ENCODE measurements around the gene ERMP1.

Gene ERMP1

GRCh38 chr9:5817862-5818261 is 15.1 kb downstream of the ERMP1 start:
- Histone ChIP-seq H3K4me3 (ENCODE audit: low read depth, low read length) (no peak overlapping the region), H3K27me3 (replicated peaks) (no peaks in the 10 kb centered on the region), H3K27ac (no peak overlapping the region), H3K36me3 (replicated peaks) (no peaks in the 10 kb centered on the region)
- DNase-seq = peak; percentile 41
- in situ Hi-C loops (cut with HindIII; ENCODE audit: low pct_ligation_motif_present, low sequenced_read_pairs) = no loop called here
- TF ChIP-seq CTCF (IDR thresholded peaks at IDR 0.05; ENCODE audit: low read depth, low read length, missing control alignments) = no peak

GRCh38 chr9:5815461-5815860 is 17.5 kb downstream of the ERMP1 start:
- TF ChIP-seq CTCF (IDR thresholded peaks at IDR 0.05; ENCODE audit: low read depth, low read length, missing control alignments) = no peak
- no peak for DNase-seq

GRCh38 chr9:5813824-5814223 is 19.1 kb downstream of the ERMP1 start:
- in situ Hi-C loops (cut with HindIII; ENCODE audit: low pct_ligation_motif_present, low sequenced_read_pairs) = no loop called here
- H3K36me3 ChIP-seq (replicated peaks) = no peaks in the 10 kb centered on the region
- no peaks in the 10 kb centered on the region for H3K27me3 ChIP-seq (replicated peaks)
- no peak overlapping the region for H3K4me3 ChIP-seq (ENCODE audit: low read depth, low read length)
- no peak for TF ChIP-seq CTCF (IDR thresholded peaks at IDR 0.05; ENCODE audit: low read depth, low read length, missing control alignments)
- H3K27ac ChIP-seq = no peak overlapping the region
- DNase-seq = no peak

More at GRCh38 chr9:5815461-5815860, 17.5 kb downstream of the ERMP1 start:
- in situ Hi-C loops (cut with HindIII; ENCODE audit: low pct_ligation_motif_present, low sequenced_read_pairs) = no loop called here
- H3K27me3 ChIP-seq (replicated peaks) = no peaks in the 10 kb centered on the region
- H3K4me3 ChIP-seq (ENCODE audit: low read depth, low read length) = no peak overlapping the region
- no peaks in the 10 kb centered on the region for H3K36me3 ChIP-seq (replicated peaks)
- no peak overlapping the region for H3K27ac ChIP-seq

- Histone ChIP-seq H3K27ac (no peak overlapping the region), H3K36me3 (replicated peaks) (no peaks in the 10 kb centered on the region), H3K27me3 (replicated peaks) (no peaks in the 10 kb centered on the region), H3K4me3 (ENCODE audit: low read depth, low read length) (no peak overlapping the region)
- no peak for DNase-seq
- in situ Hi-C loops (cut with HindIII; ENCODE audit: low pct_ligation_motif_present, low sequenced_read_pairs) = no loop called here
- no peak for TF ChIP-seq CTCF (IDR thresholded peaks at IDR 0.05; ENCODE audit: low read depth, low read length, missing control alignments)
Measured at GRCh38 chr9:5811751-5812150, 21.2 kb downstream of the ERMP1 start.

- no peak for DNase-seq
- Histone ChIP-seq H3K36me3 (replicated peaks) (no peaks in the 10 kb centered on the region), H3K4me3 (ENCODE audit: low read depth, low read length) (no peak overlapping the region), H3K27me3 (replicated peaks) (no peaks in the 10 kb centered on the region), H3K27ac (no peak overlapping the region)
- no peak for TF ChIP-seq CTCF (IDR thresholded peaks at IDR 0.05; ENCODE audit: low read depth, low read length, missing control alignments)
- in situ Hi-C loops (cut with HindIII; ENCODE audit: low pct_ligation_motif_present, low sequenced_read_pairs) = no loop called here
Measured at GRCh38 chr9:5805478-5805877, 27.4 kb downstream of the ERMP1 start.

GRCh38 chr9:5801739-5802113 is 31.2 kb downstream of the ERMP1 start:
- H3K36me3 ChIP-seq (replicated peaks) = no peaks in the 10 kb centered on the region
- H3K4me3 ChIP-seq (ENCODE audit: low read depth, low read length) = no peak overlapping the region
- DNase-seq = no peak
- H3K27ac ChIP-seq = no peak overlapping the region
- TF ChIP-seq CTCF (IDR thresholded peaks at IDR 0.05; ENCODE audit: low read depth, low read length, missing control alignments) = no peak
- in situ Hi-C loops (cut with HindIII; ENCODE audit: low pct_ligation_motif_present, low sequenced_read_pairs) = no loop called here
- no peaks in the 10 kb centered on the region for H3K27me3 ChIP-seq (replicated peaks)
